T follicular helper cell (primary cell): ENCODE measurements around the gene PRELID2.
"Not testable (repeated sequence)": the region's sequence is repeated elsewhere in the genome, so short reads cannot be mapped to it uniquely, and the experiment has no call there.

Experiments
- DNase-seq: peaks from one replicate; pipeline ENCODE4 v3.0.0-alpha.2; 2020; ENCODE audit warnings: low read depth

Gene PRELID2

GRCh38 chr5:145743396-145744061 lies 91.6 kb downstream of the PRELID2 start:
- DNase-seq = no peak

GRCh38 chr5:145739843-145740242 lies 95.3 kb downstream of the PRELID2 start:
- no peak for DNase-seq

DNA sequence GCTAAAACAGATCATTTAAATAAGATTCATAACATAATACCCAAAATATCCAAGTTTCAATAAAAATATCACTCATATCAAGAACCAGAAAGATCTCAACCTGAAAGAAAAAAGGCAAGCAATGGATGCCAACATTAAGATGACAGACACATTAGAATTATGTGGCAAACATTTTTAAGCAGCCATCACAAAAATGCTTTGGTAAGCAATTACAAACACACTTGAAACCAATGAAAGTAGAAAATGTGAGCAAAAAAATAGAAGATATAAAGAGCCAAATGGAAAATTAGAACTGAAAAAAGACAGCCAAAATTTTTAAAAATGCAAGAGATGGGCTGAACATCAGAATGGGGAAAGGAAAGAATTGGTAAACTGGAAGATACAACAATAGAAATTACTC lies 96.9 kb downstream of the PRELID2 start:
- DNase-seq = no peak

GRCh38 chr5:145737578-145737977 lies 97.6 kb downstream of the PRELID2 start:
- DNase-seq = no peak

DNA sequence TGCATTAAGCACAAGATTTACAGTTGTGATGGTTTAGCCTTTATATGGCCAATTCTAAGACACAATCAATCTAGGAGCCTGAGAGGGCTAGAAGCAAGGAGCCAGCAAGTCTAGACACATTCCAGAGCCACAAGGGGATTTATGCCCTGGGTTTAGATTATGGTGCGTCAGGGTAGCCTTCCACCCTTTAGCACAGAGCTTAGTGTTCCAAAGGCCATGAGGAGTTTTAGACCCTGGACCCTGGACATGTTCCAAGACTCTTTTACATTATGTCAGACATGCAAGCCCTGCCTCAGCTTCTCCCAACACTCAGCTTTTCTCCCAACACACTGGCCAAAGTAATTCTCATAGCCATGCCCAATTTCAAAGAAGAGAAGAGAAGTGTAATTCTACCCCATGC lies 105.2 kb downstream of the PRELID2 start:
- not testable (repeated sequence) for DNase-seq

- no peak for DNase-seq
These were observed 111.6 kb downstream of the PRELID2 start for GRCh38 chr5:145723516-145723915.

- no peak for DNase-seq
These were observed 116.2 kb downstream of the PRELID2 start for GRCh38 chr5:145718956-145719355.

GRCh38 chr5:145715412-145715811 lies 119.7 kb downstream of the PRELID2 start:
- no peak for DNase-seq

- no peak for DNase-seq
These were observed 122.9 kb downstream of the PRELID2 start for GRCh38 chr5:145712245-145712644.

GRCh38 chr5:145711417-145711816 lies 123.7 kb downstream of the PRELID2 start:
- DNase-seq = no peak
